Measurements from ENCODE around the gene CPPED1.
"Not testable (repeated sequence)": the region's sequence is repeated elsewhere in the genome, so short reads cannot be mapped to it uniquely, and the experiment has no call there.

CPPED1 gene

GRCh38 chr16:12801511-12802042, 2.1 kb downstream of the CPPED1 start:
- no peak for DNase-seq

GRCh38 chr16:12800817-12801216, 2.9 kb downstream of the CPPED1 start:
- no peak for DNase-seq

DNA sequence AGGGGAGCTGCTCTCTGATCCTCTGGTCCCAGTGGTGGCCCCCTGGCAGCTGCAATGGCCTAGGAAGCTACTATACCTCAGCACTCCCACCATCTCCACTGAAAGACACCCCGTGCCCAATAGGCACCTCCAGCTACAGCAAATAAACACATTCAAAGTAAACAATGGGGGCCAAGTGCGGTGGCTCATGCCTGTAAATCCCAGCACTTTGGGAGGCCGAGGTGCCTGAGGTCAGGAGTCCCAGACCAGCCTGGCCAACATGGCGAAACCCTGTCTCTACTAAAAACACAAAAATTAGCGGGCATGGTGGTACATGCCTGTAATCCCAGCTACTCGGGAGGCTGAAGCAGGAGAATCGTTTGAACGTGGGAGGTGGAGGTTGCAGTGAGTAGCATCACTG, 3.7 kb downstream of the CPPED1 start:
- not testable (repeated sequence) for DNase-seq

DNA sequence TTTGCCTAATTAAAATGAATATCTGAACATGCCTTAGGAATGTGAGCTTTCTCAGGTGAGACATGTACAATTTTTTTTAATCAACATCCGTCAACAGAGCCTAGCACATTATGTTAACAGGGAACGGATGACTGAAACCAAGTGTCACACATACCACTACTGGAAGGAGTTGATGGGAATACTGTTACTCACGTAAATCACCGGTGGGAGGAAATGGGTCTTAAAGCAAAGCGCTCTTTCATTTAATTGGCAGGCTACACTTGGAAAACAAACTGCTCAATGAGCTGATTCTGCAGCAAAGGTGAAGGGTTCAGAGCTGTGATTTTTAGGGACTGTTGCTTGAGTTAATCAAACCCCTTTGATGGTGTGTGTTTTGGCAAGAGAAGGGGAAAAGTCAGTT, 4.8 kb downstream of the CPPED1 start:
- no peak for DNase-seq

DNA sequence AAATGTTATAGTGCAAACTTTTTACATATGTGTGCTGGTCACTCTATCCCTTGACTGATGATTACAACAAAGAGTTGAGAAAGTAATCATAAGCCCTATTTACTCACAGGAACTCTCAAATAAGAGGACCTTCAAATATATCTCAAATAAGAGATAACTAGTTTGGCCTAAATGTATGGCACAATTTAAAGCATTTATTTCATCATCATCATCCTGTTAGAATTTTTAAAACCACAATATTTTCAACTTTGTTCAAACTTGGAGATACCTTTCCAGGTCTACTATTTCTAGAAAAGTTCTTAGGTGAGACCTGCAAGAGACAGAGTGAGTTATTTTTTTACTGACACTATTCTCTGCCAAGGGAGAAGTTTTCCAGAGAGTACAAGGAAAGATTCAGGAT, 5.5 kb downstream of the CPPED1 start:
- no peak for DNase-seq

- DNase-seq, result no peak
These were observed 7.2 kb downstream of the CPPED1 start for GRCh38 chr16:12796498-12796897.

- DNase-seq, result no peak
These were observed 8.9 kb downstream of the CPPED1 start for GRCh38 chr16:12794486-12795387.

DNA sequence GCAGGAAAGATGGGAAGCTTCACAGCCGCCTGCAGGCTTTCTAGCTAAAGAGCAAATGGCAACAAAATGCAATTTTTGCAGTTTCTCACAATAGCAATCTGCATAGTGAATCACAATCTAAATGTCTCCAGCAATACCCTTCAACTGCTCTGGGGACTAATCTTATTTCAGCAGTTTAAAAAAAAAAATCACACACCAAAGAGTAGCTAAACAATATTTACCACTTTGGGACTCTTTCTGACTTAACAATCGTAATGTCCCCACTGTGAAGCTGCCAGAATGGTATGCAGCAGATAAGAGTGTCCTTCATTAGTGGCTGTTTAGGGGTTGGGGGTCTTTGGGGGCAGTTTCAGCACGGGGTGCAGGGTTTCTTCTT, 9.8 kb downstream of the CPPED1 start:
- DNase-seq, result no peak

GRCh38 chr16:12793120-12793864, 10.4 kb downstream of the CPPED1 start:
- no peak for DNase-seq

DNA sequence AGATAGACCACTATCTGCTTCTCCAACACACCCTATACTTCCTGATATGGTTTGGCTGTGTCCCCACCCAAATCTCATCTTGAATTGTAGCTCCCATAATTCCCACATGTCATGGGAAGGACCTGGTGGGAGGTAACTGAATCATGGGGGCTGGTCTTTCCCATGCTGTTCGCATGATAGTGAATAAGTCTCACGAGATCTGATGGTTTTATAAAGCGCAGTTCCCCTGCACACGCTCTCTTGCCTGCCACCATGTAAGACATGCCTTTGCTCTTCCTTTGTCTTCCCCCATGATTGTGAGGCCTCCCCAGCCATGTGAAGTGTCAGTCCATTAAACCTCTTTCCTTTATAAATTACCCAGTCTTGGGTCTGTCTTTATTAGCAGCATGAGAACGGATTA, 11.2 kb downstream of the CPPED1 start:
- not testable (repeated sequence) for DNase-seq

GRCh38 chr16:12791340-12791739, 12.3 kb downstream of the CPPED1 start:
- DNase-seq, result no peak

GRCh38 chr16:12788758-12789157, 14.9 kb downstream of the CPPED1 start:
- DNase-seq, result no peak

- no peak for DNase-seq
These were observed 17.6 kb downstream of the CPPED1 start for GRCh38 chr16:12786081-12786480.

- DNase-seq, result no peak
These were observed 19.6 kb downstream of the CPPED1 start for GRCh38 chr16:12784076-12784475.

DNA sequence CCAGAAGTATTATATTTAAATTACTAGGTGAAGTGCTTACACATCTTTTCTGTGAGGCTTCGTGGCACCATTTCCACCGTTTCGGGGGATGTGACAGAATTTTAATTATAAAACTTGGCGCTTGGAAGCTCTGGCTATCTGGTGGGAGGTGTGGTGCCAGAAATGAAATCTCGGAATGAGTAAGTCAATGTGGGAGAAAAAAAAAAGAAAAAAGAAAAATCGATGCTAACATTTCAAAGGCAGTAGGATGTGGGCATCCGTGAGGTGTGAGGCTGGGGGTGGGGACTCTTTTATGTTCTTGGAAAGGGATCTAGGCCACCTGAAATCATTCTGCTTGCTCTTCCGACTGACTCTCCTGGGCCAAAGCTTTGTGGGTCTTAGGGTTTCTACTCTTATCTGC, 21.9 kb downstream of the CPPED1 start:
- DNase-seq, result peak in 1 of 2 donors; percentile 50

GRCh38 chr16:12780467-12780866, 23.2 kb downstream of the CPPED1 start:
- DNase-seq, result no peak

DNA sequence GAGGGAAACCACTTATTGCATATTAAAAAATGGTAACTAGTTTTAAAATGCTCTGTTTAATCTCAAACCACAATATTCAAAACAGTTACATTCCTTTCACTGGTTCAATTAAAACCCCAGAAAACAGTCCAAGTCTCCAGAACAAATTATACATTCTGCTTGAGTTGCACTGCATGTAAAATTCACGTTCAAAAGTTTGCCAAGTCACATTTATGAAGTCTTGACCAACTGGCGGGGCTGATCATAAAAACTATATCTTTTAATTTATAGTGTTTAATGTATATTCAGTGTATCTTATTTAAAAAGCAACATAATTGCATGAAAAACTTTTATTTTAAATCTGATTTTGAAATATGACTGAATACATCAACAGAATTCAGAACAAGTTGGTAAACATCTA, 25.0 kb downstream of the CPPED1 start:
- no peak for DNase-seq

DNA sequence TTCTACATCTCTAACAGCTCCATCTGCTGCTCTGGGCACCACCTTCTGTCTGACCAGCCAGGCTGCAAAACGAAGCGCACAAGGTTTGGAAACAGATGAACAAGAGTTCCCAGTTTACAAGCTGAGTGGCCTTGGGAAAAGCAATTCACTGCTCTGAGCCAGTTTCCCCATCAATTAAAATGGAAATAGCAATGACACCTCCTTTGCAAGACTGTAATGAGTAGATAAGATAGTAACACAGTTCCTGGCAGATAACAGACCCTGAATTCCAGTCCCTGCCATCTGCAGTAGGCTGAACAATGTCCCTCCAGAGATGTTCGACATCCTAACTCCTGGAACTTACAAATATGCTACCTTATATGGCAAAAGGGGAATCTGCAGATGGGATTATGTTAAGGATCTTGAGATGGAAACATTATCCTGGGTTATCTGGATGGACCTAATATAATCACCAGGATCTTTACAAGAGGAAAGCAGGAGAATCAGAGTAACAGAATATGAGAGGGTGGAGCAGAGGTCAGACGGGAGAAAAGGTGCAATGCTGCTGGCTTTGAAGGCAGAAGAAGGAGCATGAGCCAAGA, 27.9 kb downstream of the CPPED1 start:
- DNase-seq, result no peak

GRCh38 chr16:12773221-12773620, 30.5 kb downstream of the CPPED1 start:
- DNase-seq, result no peak

DNA sequence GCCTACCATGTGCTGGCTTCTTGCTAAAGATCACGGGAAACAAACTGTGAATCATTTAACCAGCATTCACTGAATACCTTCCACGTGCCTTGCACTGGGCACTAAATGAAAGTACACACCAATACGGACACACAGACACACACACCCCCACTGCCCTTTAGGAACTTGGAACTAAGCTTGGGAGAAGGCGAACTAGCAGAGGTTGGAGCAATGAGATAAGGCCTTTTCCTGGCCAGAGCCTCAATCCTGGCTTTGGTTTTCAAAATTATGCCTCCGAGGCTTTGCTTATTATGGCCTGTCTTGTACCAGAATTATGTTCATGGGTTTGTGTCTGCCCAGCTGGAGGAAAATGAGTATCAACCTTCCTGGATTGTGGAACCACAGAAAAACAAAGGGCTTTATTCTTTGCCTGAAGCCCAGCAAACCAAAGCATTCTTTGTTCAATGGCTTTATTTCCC, 32.3 kb downstream of the CPPED1 start:
- peak; percentile 31 to 46 for DNase-seq

DNA sequence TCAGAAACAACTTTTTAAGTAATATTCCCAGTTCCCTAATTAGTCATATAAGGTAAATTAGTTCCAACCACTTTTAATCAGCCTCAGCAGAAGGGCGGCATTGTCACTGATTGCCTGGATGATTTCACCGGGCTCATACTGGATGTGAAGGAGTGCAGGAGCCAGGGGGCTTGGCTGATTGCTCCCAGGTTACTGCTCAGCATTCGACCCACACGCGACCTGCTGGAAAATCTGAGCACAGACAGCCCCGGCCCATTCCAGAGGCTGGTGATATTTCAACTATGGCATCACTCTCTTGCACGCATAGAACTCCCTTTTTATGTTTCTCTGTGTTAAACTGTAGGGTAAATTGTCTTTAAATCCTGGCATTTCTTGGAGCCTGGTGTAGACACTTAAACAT, 34.2 kb downstream of the CPPED1 start:
- DNase-seq, result no peak

DNA sequence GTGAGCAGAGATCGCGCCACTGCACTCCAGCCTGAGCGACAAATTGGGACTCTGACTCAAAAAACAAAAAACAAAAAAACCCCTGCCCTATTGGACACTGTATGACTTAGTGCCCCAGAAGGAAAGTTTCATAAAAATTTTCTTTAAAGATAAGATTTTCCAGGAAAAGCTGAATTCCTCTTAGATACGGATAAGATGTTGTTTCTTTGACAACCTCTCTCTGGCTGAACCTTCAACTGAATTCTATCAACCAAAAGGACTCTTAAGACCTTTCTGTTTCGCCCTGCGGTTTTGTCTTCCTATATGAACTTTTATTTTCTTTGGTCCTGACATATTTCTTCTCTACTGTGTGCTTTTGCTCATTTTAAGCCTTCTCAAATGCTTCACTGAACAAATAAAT, 35.8 kb downstream of the CPPED1 start:
- DNase-seq, result no peak

- DNase-seq, result no peak
These were observed 36.8 kb downstream of the CPPED1 start for GRCh38 chr16:12766853-12767252.

Data from hippocampal formation (tissue), 2 donors.